RWPE1 (cell line): ENCODE data around the gene VGLL4.

Experiments used
- CTCF ChIA-PET: fragments of 350-600 bp; sonication (Branson Sonifier 250); formaldehyde crosslinking; extraction: SDS; loops from one replicate; lab custom pipeline; 2021; lab: Yijun Ruan, JAX
- POLR2A ChIA-PET: fragments of 400-600 bp; formaldehyde crosslinking; extraction: SDS; loops from one replicate; lab custom pipeline; 2020; ENCODE audit warnings: antibody characterized with exemption; ENCODE audit not compliant: low non-redundant PET; lab: Yijun Ruan, JAX
- DNase-seq: peaks from one replicate; pipeline ENCODE4 v3.0.0; 2012; ENCODE audit warnings: low spot score
- H3K27ac ChIP-seq: fragments of 450-650 bp; 2 replicates; pipeline ENCODE4 v1.5.1; 2017
- CTCF ChIP-seq: fragments of 450-650 bp; conservative IDR thresholded peaks from 2 replicates; pipeline ENCODE4 v1.5.1; 2017; ENCODE audit warnings: low read depth, mild to moderate bottlenecking

The VGLL4 gene

GRCh38 chr3:11536132-11536935 is 107.4 kb downstream of the VGLL4 start:
- ChIA-PET CTCF (interaction anchor here (0.6 to 0.7 kb wide), 3 partner anchors 10 to 179 kb away, joined by 3 to 6 read pairs (median 4); no protein-coding TSS in a partner anchor), POLR2A (no interaction called here)
- H3K27ac ChIP-seq = peak overlapping the region; percentile 31
- no peak for TF ChIP-seq CTCF
- DNase-seq = no peak

DNA sequence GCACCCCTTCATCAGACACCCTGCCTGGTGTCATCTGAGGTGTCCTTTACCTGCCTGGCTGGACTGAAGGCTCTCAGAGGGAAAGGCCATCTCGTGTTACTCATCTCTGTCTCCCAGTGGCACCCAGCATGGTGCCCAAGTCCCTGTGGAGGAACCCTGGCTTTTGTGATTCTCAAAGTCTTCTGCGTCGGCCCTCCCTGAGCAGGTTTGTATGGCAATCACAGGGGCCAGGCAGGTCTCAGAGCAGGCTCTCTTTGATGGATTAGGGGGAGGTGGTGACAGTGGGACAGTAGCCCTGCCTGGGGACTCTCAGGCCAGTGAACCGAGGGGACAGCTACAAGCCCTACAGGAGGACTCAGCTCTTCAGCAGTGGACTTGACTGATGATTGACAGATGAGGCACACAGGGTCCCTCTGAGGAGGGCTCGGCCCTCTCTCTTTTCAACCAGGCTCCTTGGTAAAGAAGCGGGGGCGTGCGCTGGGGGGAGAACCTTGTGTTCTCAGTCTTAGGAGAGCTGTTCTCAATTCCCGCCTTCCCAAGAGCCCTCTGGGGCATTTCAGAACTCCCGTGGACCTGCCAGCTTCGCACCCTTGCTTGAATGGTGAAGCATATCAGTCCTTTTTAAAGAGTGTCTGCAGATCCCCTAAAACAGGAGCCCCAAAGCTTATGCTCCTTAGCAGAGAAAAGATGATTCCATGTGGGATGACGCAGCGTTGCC is 108.3 kb downstream of the VGLL4 start:
- H3K27ac ChIP-seq = peak overlapping the region; percentile 31; the same call in 1 of the 2 replicates
- no peak for DNase-seq
- ChIA-PET CTCF (interaction anchor here (0.5 to 0.6 kb wide), 2 partner anchors 108 to 148 kb away, joined by 3 to 7 read pairs; no protein-coding TSS in a partner anchor), POLR2A (no interaction called here)
- TF ChIP-seq CTCF = no peak

DNA sequence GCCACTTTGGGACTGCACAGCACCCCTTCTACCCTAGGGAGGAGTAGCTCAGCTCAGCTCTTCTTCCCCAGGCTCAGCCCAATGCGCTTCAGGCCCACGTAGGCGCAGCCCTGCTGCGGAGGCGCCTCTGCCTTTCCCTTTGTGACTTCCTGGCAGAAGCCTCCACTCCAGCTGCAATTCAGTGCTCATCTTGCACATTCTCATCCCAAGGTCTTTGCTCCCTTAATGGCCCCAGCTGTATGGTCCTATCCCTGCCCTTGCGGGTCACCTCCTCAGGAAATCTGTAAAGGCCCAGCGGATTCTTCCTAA is 109.0 kb downstream of the VGLL4 start:
- peak overlapping the region; percentile 66 for H3K27ac ChIP-seq
- ChIA-PET CTCF (interaction anchor here (0.5 kb wide), 1 partner anchor 108 kb away, joined by 7 read pairs; no protein-coding TSS in a partner anchor), POLR2A (no interaction called here)
- DNase-seq = no peak
- TF ChIP-seq CTCF = no peak

- ChIA-PET CTCF (no interaction called here), POLR2A (no interaction called here)
- TF ChIP-seq CTCF = no peak
- no peak for DNase-seq
- H3K27ac ChIP-seq = peak overlapping the region; percentile 66
These were observed 109.5 kb downstream of the VGLL4 start for GRCh38 chr3:11534011-11534792.

- POLR2A ChIA-PET = no interaction called here
- H3K27ac ChIP-seq = peak overlapping the region; percentile 63
- CTCF ChIA-PET = no interaction called here
These were observed 110.8 kb downstream of the VGLL4 start for GRCh38 chr3:11532931-11533391.

More at GRCh38 chr3:11532931-11533391, 110.8 kb downstream of the VGLL4 start:
- no peak for TF ChIP-seq CTCF
- DNase-seq = no peak
